ENCODE results near the gene CIDEA.

GRCh38 chr18:12239431-12239830, 14.7 kb upstream of the CIDEA start:
- TF ChIP-seq CTCF (IDR thresholded peaks at IDR 0.05) (no peak), POLR2A (IDR thresholded peaks at IDR 0.05; ENCODE audit: low read depth) (no peak)
